Measurements from ENCODE around the gene RAB35. TPM values are rescaled to one million over a fixed set of nuclear protein-coding genes. Genes with fewer than 3 reads are reported as not detected.

RAB35 gene
- total and polyA plus RNA-seq, 2 experiments from 2014 or later, result 22.6 to 24.0 TPM

DNA sequence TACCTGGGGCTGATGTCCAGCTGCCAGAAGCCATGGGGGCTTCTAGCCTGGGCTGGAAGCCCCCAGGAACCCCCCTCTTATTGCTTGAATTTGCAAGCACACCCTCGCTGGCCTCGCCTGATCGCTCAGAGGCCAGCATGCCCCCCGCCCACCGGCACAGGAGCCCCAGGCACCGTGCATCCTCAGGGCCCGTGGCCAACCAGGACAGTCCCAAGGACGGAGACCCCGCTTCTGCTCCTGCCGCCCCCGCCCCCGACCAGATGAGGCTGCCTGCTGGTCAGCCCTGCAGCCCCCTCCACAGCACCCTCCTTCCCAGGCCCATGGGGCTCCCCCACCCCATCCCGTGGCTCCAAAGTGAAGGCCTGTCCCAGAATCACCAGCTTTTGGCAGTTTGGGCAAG lies 21.2 kb downstream of the RAB35 start:
- WGBS (ENCODE audit: low lambda C conversion rate, missing lambda C conversion rate), result 95% methylated on average over 10 of the region's 13 CpGs
- no peak for TF ChIP-seq EZH2 (IDR thresholded peaks at IDR 0.05; ENCODE audit: borderline replicate concordance)
- TF ChIP-seq, protein P1, sequence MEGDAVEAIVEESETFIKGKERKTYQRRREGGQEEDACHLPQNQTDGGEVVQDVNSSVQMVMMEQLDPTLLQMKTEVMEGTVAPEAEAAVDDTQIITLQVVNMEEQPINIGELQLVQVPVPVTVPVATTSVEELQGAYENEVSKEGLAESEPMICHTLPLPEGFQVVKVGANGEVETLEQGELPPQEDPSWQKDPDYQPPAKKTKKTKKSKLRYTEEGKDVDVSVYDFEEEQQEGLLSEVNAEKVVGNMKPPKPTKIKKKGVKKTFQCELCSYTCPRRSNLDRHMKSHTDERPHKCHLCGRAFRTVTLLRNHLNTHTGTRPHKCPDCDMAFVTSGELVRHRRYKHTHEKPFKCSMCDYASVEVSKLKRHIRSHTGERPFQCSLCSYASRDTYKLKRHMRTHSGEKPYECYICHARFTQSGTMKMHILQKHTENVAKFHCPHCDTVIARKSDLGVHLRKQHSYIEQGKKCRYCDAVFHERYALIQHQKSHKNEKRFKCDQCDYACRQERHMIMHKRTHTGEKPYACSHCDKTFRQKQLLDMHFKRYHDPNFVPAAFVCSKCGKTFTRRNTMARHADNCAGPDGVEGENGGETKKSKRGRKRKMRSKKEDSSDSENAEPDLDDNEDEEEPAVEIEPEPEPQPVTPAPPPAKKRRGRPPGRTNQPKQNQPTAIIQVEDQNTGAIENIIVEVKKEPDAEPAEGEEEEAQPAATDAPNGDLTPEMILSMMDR (IDR thresholded peaks at IDR 0.05; ENCODE audit: poor library complexity), result no peak
- no peak for TF ChIP-seq EZH2phosphoT487 (IDR thresholded peaks at IDR 0.05; ENCODE audit: low read depth, severe bottlenecking, unreplicated experiment)
- Histone ChIP-seq H3K79me2 (peaks cover 3% of the 10 kb centered on the region), H4K20me1 (ENCODE audit: insufficient read depth, poor library complexity, severe bottlenecking) (peaks cover 8% of the 10 kb centered on the region), H3K4me1 (ENCODE audit: insufficient read depth) (no peaks in the 10 kb centered on the region), H3K4me2 (no peak overlapping the region), H3K27ac (no peak overlapping the region), H2AFZ (no peak overlapping the region), H3K36me3 (replicated peaks; ENCODE audit: insufficient read depth, low read depth) (no peaks in the 10 kb centered on the region), H3K27me3 (no peaks in the 10 kb centered on the region), H3K9me3 (ENCODE audit: low read depth) (no peaks in the 10 kb centered on the region), H3K9me2 (replicated peaks; ENCODE audit: insufficient read depth) (no peaks in the 10 kb centered on the region), H3K4me3 (no peak overlapping the region)
- DNase-seq (ENCODE audit: low spot score), result no peak

DNA sequence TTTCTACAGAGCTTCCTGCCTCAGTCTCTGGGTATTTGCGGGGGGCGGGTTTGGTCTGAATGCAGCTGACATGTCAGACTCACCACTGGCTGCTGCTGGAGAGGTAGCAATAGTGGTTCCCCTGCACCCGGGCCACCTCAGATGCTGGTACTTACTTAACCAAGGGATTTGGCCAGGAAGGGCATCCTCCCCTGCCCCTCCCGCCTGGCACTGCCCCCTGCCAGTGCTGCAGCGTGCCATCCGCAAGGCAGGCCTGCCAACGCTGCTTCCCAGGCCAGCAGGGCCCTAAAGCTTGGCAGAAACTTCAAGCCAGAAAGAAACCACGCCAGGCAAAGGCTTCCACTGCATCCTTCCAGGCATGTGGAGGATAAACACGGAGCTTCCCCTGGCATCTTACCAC lies 22.1 kb downstream of the RAB35 start:
- Histone ChIP-seq H2AFZ (no peak overlapping the region), H3K79me2 (no peaks in the 10 kb centered on the region), H4K20me1 (ENCODE audit: insufficient read depth, poor library complexity, severe bottlenecking) (peaks cover 3% of the 10 kb centered on the region), H3K4me1 (ENCODE audit: insufficient read depth) (no peaks in the 10 kb centered on the region), H3K4me3 (no peak overlapping the region), H3K9me2 (replicated peaks; ENCODE audit: insufficient read depth) (no peaks in the 10 kb centered on the region), H3K27ac (no peak overlapping the region), H3K4me2 (no peak overlapping the region), H3K9me3 (ENCODE audit: low read depth) (no peaks in the 10 kb centered on the region), H3K36me3 (replicated peaks; ENCODE audit: insufficient read depth, low read depth) (no peaks in the 10 kb centered on the region), H3K27me3 (no peaks in the 10 kb centered on the region)
- DNase-seq (ENCODE audit: low spot score), result no peak
- 88% methylated on average over 9 of the region's 9 CpGs for WGBS (ENCODE audit: low lambda C conversion rate, missing lambda C conversion rate)
- TF ChIP-seq, protein P1 (IDR thresholded peaks at IDR 0.05; ENCODE audit: poor library complexity), result no peak
- no peak for TF ChIP-seq EZH2phosphoT487 (IDR thresholded peaks at IDR 0.05; ENCODE audit: low read depth, severe bottlenecking, unreplicated experiment)
- no peak for TF ChIP-seq EZH2 (IDR thresholded peaks at IDR 0.05; ENCODE audit: borderline replicate concordance)

GRCh38 chr12:120093592-120094355 lies 22.8 kb downstream of the RAB35 start:
- TF ChIP-seq, protein P1 (IDR thresholded peaks at IDR 0.05; ENCODE audit: poor library complexity), result no peak
- TF ChIP-seq EZH2phosphoT487 (IDR thresholded peaks at IDR 0.05; ENCODE audit: low read depth, severe bottlenecking, unreplicated experiment), result no peak
- no peak for TF ChIP-seq EZH2 (IDR thresholded peaks at IDR 0.05; ENCODE audit: borderline replicate concordance)
- 33% methylated on average over 16 of the region's 17 CpGs for WGBS (ENCODE audit: low lambda C conversion rate, missing lambda C conversion rate)
- Histone ChIP-seq H3K27me3 (no peaks in the 10 kb centered on the region), H4K20me1 (ENCODE audit: insufficient read depth, poor library complexity, severe bottlenecking) (no peaks in the 10 kb centered on the region), H3K27ac (no peak overlapping the region), H2AFZ (no peak overlapping the region), H3K9me2 (replicated peaks; ENCODE audit: insufficient read depth) (no peaks in the 10 kb centered on the region), H3K4me1 (ENCODE audit: insufficient read depth) (no peaks in the 10 kb centered on the region), H3K9me3 (ENCODE audit: low read depth) (no peaks in the 10 kb centered on the region), H3K4me2 (no peak overlapping the region), H3K36me3 (replicated peaks; ENCODE audit: insufficient read depth, low read depth) (no peaks in the 10 kb centered on the region), H3K4me3 (no peak overlapping the region), H3K79me2 (no peaks in the 10 kb centered on the region)
- no peak for DNase-seq (ENCODE audit: low spot score)
